ENCODE data around the gene NSMF.

Gene NSMF

GRCh38 chr9:137459152-137459600, at the start of gene NSMF:
Gene NSMF (minus strand): TSS chr9:137459334. CDS start chr9:137459102, 232 bp downstream.
- FAIRE-seq (peak; percentile 50), DNase-seq (ENCODE audit: insufficient read length, low spot score) (peak; percentile 100)
- TF ChIP-seq POLR2A (IDR thresholded peaks at IDR 0.05; ENCODE audit: low read depth, low read length): peak; percentile 85

DNA sequence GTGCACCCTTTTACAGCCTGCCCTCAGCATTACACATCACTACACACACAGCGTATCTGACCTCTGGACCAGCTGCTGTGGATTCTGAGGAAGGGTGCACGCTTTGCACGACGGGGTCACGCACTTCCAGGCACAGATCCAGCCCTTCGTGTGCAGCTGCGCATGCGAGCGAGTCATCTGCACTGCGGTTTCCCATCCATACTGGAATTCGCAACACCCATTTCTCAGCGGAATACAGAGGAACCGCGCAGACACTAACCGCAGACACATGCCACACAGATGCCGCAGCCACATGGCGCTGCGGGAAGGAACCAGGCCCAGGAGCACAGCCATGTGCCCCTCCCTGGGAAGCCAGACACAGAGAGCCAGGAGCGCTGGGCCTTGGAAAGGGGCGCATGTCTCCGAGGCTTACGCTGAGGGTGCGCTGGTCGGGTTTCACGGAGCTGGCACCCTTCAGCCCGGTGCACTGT, 47.6 kb upstream of the NSMF start:
- FAIRE-seq: no peak
- DNase-seq (ENCODE audit: insufficient read length, low spot score): no peak
- TF ChIP-seq POLR2A (IDR thresholded peaks at IDR 0.05; ENCODE audit: low read depth, low read length): no peak

DNA sequence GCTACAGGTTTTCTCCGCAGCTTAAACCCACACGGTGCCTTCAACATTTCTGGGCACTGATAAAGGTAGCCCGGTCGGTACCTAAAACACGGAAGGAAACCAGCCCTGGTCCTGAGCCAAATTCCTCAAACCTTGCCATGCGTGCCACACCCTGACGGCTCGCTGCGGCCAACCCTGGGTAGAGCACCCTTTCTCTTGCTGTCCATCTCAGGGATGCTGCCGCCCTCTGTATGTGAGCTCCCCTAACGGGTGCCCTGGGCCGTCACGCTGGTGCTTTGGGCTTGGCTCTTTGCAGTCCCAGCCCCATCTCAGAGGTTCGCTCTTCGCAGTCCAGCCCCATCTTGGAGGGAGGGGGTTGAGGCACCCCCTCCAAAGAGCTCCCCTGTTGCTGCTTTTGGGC, 47.1 kb upstream of the NSMF start:
- FAIRE-seq (no peak), DNase-seq (ENCODE audit: insufficient read length, low spot score) (no peak)
- TF ChIP-seq POLR2A (IDR thresholded peaks at IDR 0.05; ENCODE audit: low read depth, low read length): no peak

DNA sequence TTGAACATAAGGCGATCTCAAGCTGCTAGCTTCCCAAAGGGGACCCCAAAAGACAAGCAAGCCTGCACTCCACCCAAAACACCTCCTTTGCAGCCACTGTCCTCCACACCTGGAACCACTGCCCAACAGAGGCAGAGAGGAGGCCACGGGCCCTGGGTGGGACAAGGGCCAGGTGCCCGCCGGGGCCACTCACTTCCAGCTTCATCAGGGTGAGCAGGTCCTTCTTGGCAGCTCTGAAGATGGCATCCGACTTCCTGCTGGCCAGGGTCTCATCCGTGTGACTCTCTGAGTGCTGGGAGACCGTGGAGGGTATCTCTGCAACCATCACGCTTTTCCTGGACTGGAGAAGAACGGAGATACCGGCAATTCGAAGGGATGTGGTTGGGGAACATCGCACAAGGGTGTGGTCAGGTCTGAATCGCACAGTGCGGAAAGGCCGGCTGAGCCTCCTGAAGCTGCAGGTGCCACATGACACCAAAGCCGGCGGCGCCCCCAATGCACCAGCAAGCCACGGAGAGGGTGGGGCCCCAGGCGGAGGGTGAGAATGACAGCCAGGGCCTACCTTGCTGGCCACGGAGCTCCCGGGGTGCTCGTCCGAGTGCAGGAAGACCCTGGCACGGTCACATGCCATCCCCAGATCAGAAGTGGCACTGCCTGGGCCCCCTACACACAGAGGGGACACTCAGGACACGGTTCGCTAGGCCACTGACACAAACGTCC, 46.4 kb upstream of the NSMF start:
- TF ChIP-seq POLR2A (IDR thresholded peaks at IDR 0.05; ENCODE audit: low read depth, low read length): no peak
- no peak for FAIRE-seq
- no peak for DNase-seq (ENCODE audit: insufficient read length, low spot score)

- DNase-seq (ENCODE audit: insufficient read length, low spot score): no peak
- FAIRE-seq: no peak
- TF ChIP-seq POLR2A (IDR thresholded peaks at IDR 0.05; ENCODE audit: low read depth, low read length): no peak
Observed at GRCh38 chr9:137504432-137504777, 45.3 kb upstream of the NSMF start.

- DNase-seq (ENCODE audit: insufficient read length, low spot score): peak; percentile 86
- TF ChIP-seq POLR2A (IDR thresholded peaks at IDR 0.05; ENCODE audit: low read depth, low read length): no peak
- FAIRE-seq: no peak
Observed at GRCh38 chr9:137502008-137502911, 43.1 kb upstream of the NSMF start.

DNA sequence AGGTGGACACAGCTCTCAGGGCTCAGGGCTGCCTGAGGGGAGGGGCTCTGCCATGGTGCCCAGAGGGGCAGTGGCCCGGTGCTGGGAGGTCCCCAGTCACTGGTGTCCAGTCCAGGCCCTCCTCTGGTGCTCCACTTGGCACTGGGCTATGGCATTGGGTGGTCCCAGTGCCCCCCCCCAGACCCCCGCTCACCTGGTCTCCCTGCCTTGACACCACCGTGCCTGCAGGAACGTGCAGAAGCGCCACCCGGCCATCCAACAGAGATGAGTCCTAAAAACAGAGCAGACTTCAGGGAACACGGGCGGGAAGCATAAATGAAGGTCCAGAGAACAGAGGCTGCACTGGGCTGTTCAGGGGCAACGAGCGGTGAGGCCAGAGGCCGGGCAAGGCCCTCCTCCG, 42.3 kb upstream of the NSMF start:
- TF ChIP-seq POLR2A (IDR thresholded peaks at IDR 0.05; ENCODE audit: low read depth, low read length): no peak
- FAIRE-seq: no peak
- DNase-seq (ENCODE audit: insufficient read length, low spot score): no peak

GRCh38 chr9:137500666-137501397, 41.7 kb upstream of the NSMF start:
- DNase-seq (ENCODE audit: insufficient read length, low spot score): no peak
- FAIRE-seq: no peak
- TF ChIP-seq POLR2A (IDR thresholded peaks at IDR 0.05; ENCODE audit: low read depth, low read length): no peak

GRCh38 chr9:137499858-137500661, 40.9 kb upstream of the NSMF start:
- no peak for TF ChIP-seq POLR2A (IDR thresholded peaks at IDR 0.05; ENCODE audit: low read depth, low read length)
- FAIRE-seq (no peak), DNase-seq (ENCODE audit: insufficient read length, low spot score) (no peak)

GRCh38 chr9:137499416-137499815, 40.3 kb upstream of the NSMF start:
- TF ChIP-seq POLR2A (IDR thresholded peaks at IDR 0.05; ENCODE audit: low read depth, low read length): no peak
- DNase-seq (ENCODE audit: insufficient read length, low spot score) (no peak), FAIRE-seq (no peak)

DNA sequence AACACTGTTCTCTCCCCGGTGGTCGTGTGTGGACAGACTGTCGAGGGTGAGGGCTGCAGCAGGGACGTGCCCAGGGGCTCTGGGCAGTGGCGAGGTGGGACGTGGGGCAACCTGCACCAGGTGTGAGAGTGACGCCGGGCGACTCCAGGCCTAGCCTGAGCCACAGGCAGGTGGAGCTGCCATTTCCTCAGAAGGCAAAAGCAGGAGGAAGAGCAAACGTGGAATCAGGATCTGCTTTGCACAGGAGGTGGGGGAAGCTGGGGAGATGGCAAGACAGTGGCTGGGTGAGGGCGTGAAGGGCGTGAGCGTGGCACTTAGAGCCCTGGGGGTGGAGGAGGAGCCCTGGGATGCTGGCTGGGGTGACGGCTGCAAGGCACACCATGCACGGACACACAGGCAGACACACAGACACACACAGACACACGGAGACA, 39.6 kb upstream of the NSMF start:
- DNase-seq (ENCODE audit: insufficient read length, low spot score) (no peak), FAIRE-seq (no peak)
- TF ChIP-seq POLR2A (IDR thresholded peaks at IDR 0.05; ENCODE audit: low read depth, low read length): no peak

DNA sequence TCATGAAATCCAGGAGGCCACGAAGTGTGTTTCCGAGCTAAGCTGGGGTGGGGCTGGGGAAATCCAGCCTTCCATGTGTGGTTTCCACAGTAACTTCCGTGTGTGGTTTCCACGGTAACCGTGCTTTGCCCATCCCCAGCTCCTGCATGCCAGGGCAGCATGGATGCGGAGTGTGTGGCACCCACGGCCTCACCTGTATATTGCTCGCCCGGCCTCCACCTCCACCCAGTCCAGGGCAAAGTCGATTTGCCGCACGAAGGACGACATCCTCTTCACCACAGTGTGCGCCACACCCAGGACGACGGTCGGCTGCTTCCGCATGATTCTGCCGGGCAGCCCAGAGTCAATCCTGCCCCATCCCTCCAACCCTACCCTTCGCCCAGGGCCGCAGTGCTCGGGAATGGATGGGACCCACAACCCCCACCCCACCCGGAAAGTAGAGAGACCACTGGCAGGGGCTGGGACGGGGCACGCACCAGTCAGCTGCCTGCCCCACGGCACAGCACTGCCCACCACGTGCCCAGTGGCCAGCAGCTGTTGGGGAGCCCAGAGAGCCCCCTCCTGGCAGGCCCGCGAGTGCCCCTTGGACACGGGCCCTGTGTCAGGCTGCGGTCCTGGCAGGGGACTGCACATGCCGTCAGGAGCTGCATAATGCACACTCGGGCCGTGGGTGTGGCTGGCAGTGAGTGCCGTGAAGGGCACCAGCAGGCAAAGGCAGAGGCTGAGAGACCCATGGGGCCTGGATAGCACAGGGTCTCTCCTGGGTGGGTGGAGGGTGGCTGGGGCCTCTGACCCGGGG, 39.0 kb upstream of the NSMF start:
- FAIRE-seq (no peak), DNase-seq (ENCODE audit: insufficient read length, low spot score) (no peak)
- no peak for TF ChIP-seq POLR2A (IDR thresholded peaks at IDR 0.05; ENCODE audit: low read depth, low read length)

Data from H54 (cell line).